Spleen (tissue), 11 donors: ENCODE measurements around the gene GGT6. TPM values are rescaled to one million over a fixed set of nuclear protein-coding genes. Genes with fewer than 3 reads are reported as not detected.
A peak's percentile ranks its signal among the peaks of the same experiment; 100 is the strongest.

Source experiments
- DNase-seq: peaks from one replicate; pipeline ENCODE4 v3.0.0-alpha.2; 2020
- H3K27ac ChIP-seq, 8 donors: fragments of 200-600 bp; sonication (generic) in 7 of 8; 1 replicate in 4 of 8; 2 replicates in 4 of 8; pipeline versions ENCODE4 v1.5.0 to v1.8.0; 2016 to 2021; ENCODE audit warnings: inconsistent platforms in 4 of 8, mild to moderate bottlenecking in 4 of 8, moderate library complexity in 1 of 8
- H3K27me3 ChIP-seq, 7 donors: fragments of 200-600 bp; sonication (generic) in 6 of 7; replicated peaks in 1 of 7; 1 replicate in 4 of 7; 2 replicates in 3 of 7; pipeline versions ENCODE4 v1.5.0 to v1.8.0; 2016 to 2021; ENCODE audit warnings: inconsistent platforms in 3 of 7, mild to moderate bottlenecking in 1 of 7
- H3K36me3 ChIP-seq, 6 donors: fragments of 200-600 bp; sonication (generic) in 5 of 6; 1 replicate in 4 of 6; 2 replicates in 2 of 6; pipeline versions ENCODE4 v1.5.0 to v1.8.0; 2016 to 2021; ENCODE audit warnings: inconsistent platforms in 2 of 6
- H3K4me1 ChIP-seq, 6 donors: fragments of 200-600 bp; sonication (generic) in 5 of 6; 1 replicate in 3 of 6; 2 replicates in 3 of 6; pipeline versions ENCODE4 v1.5.0 to v1.8.0; 2016 to 2021; ENCODE audit warnings: inconsistent platforms in 3 of 6
- H3K4me3 ChIP-seq, 8 donors: fragments of 200-600 bp; sonication (generic) in 7 of 8; 1 replicate in 4 of 8; 2 replicates in 4 of 8; pipeline versions ENCODE4 v1.5.0 to v1.8.0; 2016 to 2021; ENCODE audit warnings: inconsistent platforms in 4 of 8, mild to moderate bottlenecking in 4 of 8, moderate library complexity in 2 of 8
- H3K9me3 ChIP-seq, 8 donors: fragments of 200-600 bp; sonication (generic) in 7 of 8; 1 replicate in 4 of 8; 2 replicates in 4 of 8; pipeline versions ENCODE4 v1.5.0 to v1.8.0; 2016 to 2021; ENCODE audit warnings: inconsistent platforms in 4 of 8
- POLR2A ChIP-seq, 3 donors: fragments of 450-650 bp; IDR thresholded peaks; one replicate each; pipeline ENCODE4 v1.5.1; 2017; ENCODE audit warnings: antibody characterized with exemption in 3 of 3, mild to moderate bottlenecking in 1 of 3
- POLR2AphosphoS5 ChIP-seq, 3 donors: sonication (generic); formaldehyde crosslinking; IDR thresholded peaks; one replicate each; pipeline ENCODE4 v1.5.1; 2017; ENCODE audit warnings: antibody characterized with exemption in 3 of 3
- WGBS, 5 donors: extraction: QIAGEN DNeasy Blood & Tissue Kit in 3 of 5; methylation state at CpG; one replicate each; pipeline versions ENCODE4 v1.1.5 to v1.1.7; 2013 to 2018; 5-methylcytosine and 5-hydroxymethylcytosine counted together
- intact Hi-C: fragments of 100-400 bp; cut with DNase I; formaldehyde crosslinking; loops from one replicate; pipeline ENCODE4 v1.15.0; 2023; ENCODE audit warnings: low total_unique reads
- polyA plus RNA-seq, 3 donors: library from polyadenylated mRNA; stranded (reverse); fragments of 200-250 nt; gene quantifications; one replicate each; pipeline ENCODE4 v1.2.1, GENCODE V29; 2013
- total RNA-seq, 7 donors: library from RNA; depleted of rRNA in 3 of 7; stranded (reverse); fragments of >200 nt in 3 of 7; fragmentation: NEBNext Ultra II Directional in 4 of 7; extraction: Animal tissue kit (Norgen Biotek cat#: 25700) in 4 of 7; gene quantifications; one replicate each; pipeline versions ENCODE4 v1.1.0 to v1.2.1, GENCODE V29; 2016 to 2021
- TF ChIP-seq, protein P1 (sequence below), 11 experiments: fragments of 200-600 bp in 7 of 11; fragments of 450-650 bp in 4 of 11; sonication (generic) in 4 of 11; IDR thresholded peaks in 8 of 11; conservative IDR thresholded peaks in 3 of 11; 1 replicate in 7 of 11; 2 replicates in 4 of 11; pipeline versions ENCODE4 v1.4.0 to v1.8.0; 2016 to 2021; ENCODE audit warnings: antibody characterized with exemption in 11 of 11, inconsistent platforms in 4 of 11, mild to moderate bottlenecking in 1 of 11
- donor health status: healthy with polysubstance abuse.
- donor health status: DM: no; HTN: no; CAD: no; lungs with moderate emphysema.
- donor health status: DM: no; HTN: no; CAD: no.
- donor health status: Bipolar disorder and iron deficiency.
- donor health status: healthy.
- donor health status: DM: no; HTN: no; CAD: no.
- donor health status: DM: yes; HTN: yes; CAD: no.

Gene GGT6
- total and polyA plus RNA-seq, 10 donors, result 0.03 to 0.42 TPM; not detected in 8

DNA sequence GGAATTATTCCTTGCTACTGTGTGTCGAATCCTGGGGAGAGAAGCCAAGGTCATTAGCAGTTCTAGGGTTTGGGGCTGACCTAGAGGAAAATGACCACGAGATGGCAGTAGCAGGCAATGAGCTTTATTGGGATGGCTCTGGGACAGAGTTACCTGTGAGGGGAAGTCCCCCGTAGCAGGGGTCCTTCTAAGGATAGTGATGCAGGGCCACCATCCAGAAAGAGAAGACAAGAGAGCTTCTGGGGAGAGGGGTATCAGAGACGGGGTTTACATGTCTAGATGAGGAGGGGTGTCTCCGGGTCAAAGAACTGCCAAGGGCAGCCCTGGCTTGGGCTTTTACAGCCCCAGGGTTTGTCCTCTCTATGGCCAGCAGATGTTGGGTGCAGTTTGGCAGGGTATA, 6.4 kb upstream of the GGT6 start:
- Histone ChIP-seq H3K4me1 (peaks cover 6 to 29% (median 22%) of the 10 kb centered on the region in 6 donors), H3K27me3 (peaks cover 0 to 4% (median 0%) of the 10 kb centered on the region in 7 donors), H3K36me3 (no peaks in the 10 kb centered on the region), H3K27ac (no peak overlapping the region), H3K9me3 (no peaks in the 10 kb centered on the region), H3K4me3 (no peak overlapping the region)
- 27 to 46% (median 34%) methylated on average over 5 of the region's 5 CpGs for WGBS, 5 donors
- DNase-seq, result peak; percentile 61
- TF ChIP-seq POLR2A (IDR thresholded peaks at IDR 0.05) (no peak), POLR2AphosphoS5 (IDR thresholded peaks at IDR 0.05) (no peak)
- TF ChIP-seq, protein P1, sequence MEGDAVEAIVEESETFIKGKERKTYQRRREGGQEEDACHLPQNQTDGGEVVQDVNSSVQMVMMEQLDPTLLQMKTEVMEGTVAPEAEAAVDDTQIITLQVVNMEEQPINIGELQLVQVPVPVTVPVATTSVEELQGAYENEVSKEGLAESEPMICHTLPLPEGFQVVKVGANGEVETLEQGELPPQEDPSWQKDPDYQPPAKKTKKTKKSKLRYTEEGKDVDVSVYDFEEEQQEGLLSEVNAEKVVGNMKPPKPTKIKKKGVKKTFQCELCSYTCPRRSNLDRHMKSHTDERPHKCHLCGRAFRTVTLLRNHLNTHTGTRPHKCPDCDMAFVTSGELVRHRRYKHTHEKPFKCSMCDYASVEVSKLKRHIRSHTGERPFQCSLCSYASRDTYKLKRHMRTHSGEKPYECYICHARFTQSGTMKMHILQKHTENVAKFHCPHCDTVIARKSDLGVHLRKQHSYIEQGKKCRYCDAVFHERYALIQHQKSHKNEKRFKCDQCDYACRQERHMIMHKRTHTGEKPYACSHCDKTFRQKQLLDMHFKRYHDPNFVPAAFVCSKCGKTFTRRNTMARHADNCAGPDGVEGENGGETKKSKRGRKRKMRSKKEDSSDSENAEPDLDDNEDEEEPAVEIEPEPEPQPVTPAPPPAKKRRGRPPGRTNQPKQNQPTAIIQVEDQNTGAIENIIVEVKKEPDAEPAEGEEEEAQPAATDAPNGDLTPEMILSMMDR (IDR thresholded peaks at IDR 0.05 in 8 of 11, conservative IDR thresholded peaks at IDR 0.05 in 3 of 11), result peak; percentile 34 to 85 (median 72)
- intact Hi-C loops, result loop anchor here (5.0 to 10.0 kb wide), 3 partner anchors 56 to 318 kb away; no protein-coding TSS in a partner anchor

DNA sequence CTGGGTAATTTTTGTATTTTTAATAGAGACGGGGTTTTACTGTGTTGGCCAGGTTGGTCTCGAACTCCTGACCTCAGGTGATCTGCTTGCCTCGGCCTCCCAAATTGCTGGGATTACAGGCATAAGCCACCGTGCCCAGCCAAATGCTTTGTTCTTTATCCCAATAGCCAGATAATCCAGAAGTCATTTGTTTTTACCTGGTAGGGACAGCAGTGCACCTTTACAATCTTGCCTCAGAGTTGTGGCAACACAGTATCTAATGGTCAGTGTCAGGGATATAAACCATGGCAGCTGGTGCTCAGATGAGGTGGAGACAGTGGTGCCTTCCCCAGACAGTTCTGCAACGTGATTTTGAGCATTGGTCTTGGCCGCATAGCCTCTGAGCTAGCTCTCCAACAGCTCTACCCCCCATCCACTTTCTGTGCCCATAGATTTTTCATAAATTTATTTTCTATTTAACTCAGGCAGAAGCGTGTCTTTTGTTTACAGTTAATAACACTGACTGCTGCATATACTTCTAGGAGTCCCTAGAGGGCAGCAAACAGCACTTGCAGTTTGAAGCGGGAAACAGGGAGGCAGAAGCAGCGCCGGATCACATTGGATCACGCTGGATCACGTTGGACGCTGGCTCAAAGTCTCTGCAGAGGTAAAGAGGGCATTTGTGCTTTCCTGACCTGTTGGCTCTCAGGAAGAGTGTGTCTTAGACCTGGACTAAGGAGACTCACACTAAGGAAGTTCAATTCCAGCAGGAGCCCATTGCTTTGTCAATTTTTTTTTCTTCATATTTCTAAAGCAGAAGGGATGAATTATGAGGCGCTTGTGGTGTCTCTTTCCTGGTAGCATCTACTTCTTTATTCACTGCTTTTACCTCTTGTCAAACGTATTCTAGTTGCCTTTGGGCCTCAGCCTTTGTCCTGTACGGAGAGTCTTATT, 5.1 kb upstream of the GGT6 start:
- Histone ChIP-seq H3K27ac (peak overlapping the region in 1 of 8 donors; percentile 30), H3K4me3 (peak overlapping the region in 1 of 8 donors; percentile 14), H3K36me3 (no peaks in the 10 kb centered on the region), H3K27me3 (no peaks in the 10 kb centered on the region), H3K9me3 (no peaks in the 10 kb centered on the region), H3K4me1 (peaks cover 6 to 42% (median 25%) of the 10 kb centered on the region in 6 donors)
- WGBS, 5 donors, result 33 to 37% (median 34%) methylated on average over 16 of the region's 16 CpGs
- DNase-seq, result peak; percentile 77
- TF ChIP-seq, protein P1 (IDR thresholded peaks at IDR 0.05 in 8 of 11, conservative IDR thresholded peaks at IDR 0.05 in 3 of 11), result peak; percentile 37 to 85 (median 75)
- no peak for TF ChIP-seq POLR2A (IDR thresholded peaks at IDR 0.05)
- intact Hi-C loops, result loop anchor here (5.0 to 10.0 kb wide), 3 partner anchors 57 to 319 kb away; no protein-coding TSS in a partner anchor

GRCh38 chr17:4562015-4562969, 1.9 kb upstream of the GGT6 start:
- no peak overlapping the region for H3K4me3 ChIP-seq
- no peaks in the 10 kb centered on the region for H3K36me3 ChIP-seq
- DNase-seq, result peak; percentile 18
- H3K27ac ChIP-seq, result peak overlapping the region in 4 of 8 donors; percentile 20 to 62 (median 30)
- no peaks in the 10 kb centered on the region for H3K9me3 ChIP-seq
- intact Hi-C loops, result loop anchor here (10.0 kb wide), 2 partner anchors 137 to 323 kb away; no protein-coding TSS in a partner anchor
- no peak for TF ChIP-seq POLR2A (IDR thresholded peaks at IDR 0.05)
- TF ChIP-seq, protein P1 (IDR thresholded peaks at IDR 0.05 in 8 of 11, conservative IDR thresholded peaks at IDR 0.05 in 3 of 11), result no peak
- no peak for TF ChIP-seq POLR2AphosphoS5 (IDR thresholded peaks at IDR 0.05)
- H3K4me1 ChIP-seq, result peaks cover 6 to 47% (median 25%) of the 10 kb centered on the region in 6 donors
- H3K27me3 ChIP-seq, result no peaks in the 10 kb centered on the region
- WGBS, 5 donors, result 73 to 78% (median 74%) methylated on average over 8 of the region's 8 CpGs
